B cell (primary cell): ENCODE results near the gene MAGI2. TPM values are rescaled to one million over a fixed set of nuclear protein-coding genes. Genes with fewer than 3 reads are reported as not detected.

Experiments
- ATAC-seq: fragments of 200-7000 bp; cut with Tn5 transposase; one replicate; pipeline ENCODE4 v1.10.0; 2021; ENCODE audit warnings: low read depth, mild to moderate bottlenecking, moderate number of reproducible peaks, moderate library complexity
- CTCF ChIA-PET: fragments of 350-600 bp; sonication (Branson Sonifier 250); formaldehyde crosslinking; loops from one replicate; lab custom pipeline; 2021; ENCODE audit warnings: antibody characterized with exemption, inconsistent platforms; lab: Charles Lee
- POLR2A ChIA-PET: fragments of 350-600 bp; sonication (Branson Sonifier 250); formaldehyde crosslinking; loops from one replicate; lab custom pipeline; 2021; ENCODE audit warnings: antibody characterized with exemption; lab: Charles Lee
- DNase-seq: peaks from one replicate; pipeline ENCODE4 v3.0.0; 2013
- H2AFZ ChIP-seq: 2 replicates; pipeline ENCODE4 v1.6.1; 2012; ENCODE audit warnings: mild to moderate bottlenecking, low read depth, low read length; ENCODE audit not compliant: insufficient read depth, poor library complexity, severe bottlenecking
- H3K27ac ChIP-seq, 2 donors: 1 replicate in 1 of 2; 2 replicates in 1 of 2; pipeline ENCODE4 v1.5.1; 2012 to 2013; ENCODE audit warnings: low read length in 2 of 2, mild to moderate bottlenecking in 2 of 2, moderate library complexity in 1 of 2
- H3K27me3 ChIP-seq, 4 experiments: fragments of 200-600 bp in 1 of 4; sonication (generic) in 1 of 4; replicated peaks in 1 of 4; 1 replicate in 2 of 4; 2 replicates in 2 of 4; pipeline versions ENCODE4 v1.6.1 to v1.7.0; 2013 to 2016; ENCODE audit warnings: low read length in 3 of 4, mild to moderate bottlenecking in 2 of 4, mixed read lengths in 1 of 4, moderate library complexity in 1 of 4; ENCODE audit not compliant: insufficient read depth in 4 of 4, control insufficient read depth in 3 of 4; ENCODE audit errors: control extremely low read depth in 1 of 4
- H3K36me3 ChIP-seq, 2 experiments: replicated peaks in 1 of 2; 1 replicate in 1 of 2; 2 replicates in 1 of 2; pipeline versions ENCODE4 v1.6.1 to v1.7.1; 2013; ENCODE audit warnings: low read length in 1 of 2; ENCODE audit not compliant: insufficient read depth in 2 of 2, control insufficient read depth in 1 of 2; ENCODE audit errors: control extremely low read depth in 1 of 2, extremely low read depth in 1 of 2
- H3K4me1 ChIP-seq, 2 donors: fragments of 200-600 bp in 1 of 2; sonication (generic) in 1 of 2; 1 replicate in 1 of 2; 2 replicates in 1 of 2; pipeline versions ENCODE4 v1.5.1 to v1.6.1; 2013 to 2017; ENCODE audit warnings: low read length in 2 of 2; ENCODE audit not compliant: control insufficient read depth in 2 of 2, insufficient read depth in 2 of 2
- H3K4me2 ChIP-seq: replicated peaks from 2 replicates; pipeline ENCODE3; 2012; ENCODE audit warnings: mild to moderate bottlenecking, low read depth, low read length; ENCODE audit not compliant: poor library complexity, severe bottlenecking
- H3K4me3 ChIP-seq, 5 experiments: fragments of 200-600 bp in 1 of 5; sonication (generic) in 1 of 5; 1 replicate in 3 of 5; 2 replicates in 2 of 5; pipeline versions ENCODE4 v1.5.1 to v1.7.0; 2011 to 2016; ENCODE audit warnings: low read length in 4 of 5, mild to moderate bottlenecking in 4 of 5, low read depth in 2 of 5, control low read depth in 1 of 5, moderate library complexity in 1 of 5; ENCODE audit not compliant: insufficient read depth in 1 of 5; ENCODE audit errors: control extremely low read depth in 1 of 5, extremely low read depth in 1 of 5
- H3K79me2 ChIP-seq: fragments of 200-600 bp; sonication (generic); one replicate; pipeline ENCODE4 v1.6.0; 2016; ENCODE audit warnings: low read length; ENCODE audit not compliant: control insufficient read depth, insufficient read depth
- H3K9ac ChIP-seq: fragments of 200-600 bp; sonication (generic); 2 replicates; pipeline ENCODE4 v1.6.1; 2017; ENCODE audit warnings: mild to moderate bottlenecking, low read length, moderate library complexity
- H3K9me3 ChIP-seq, 3 donors: one replicate each; pipeline versions ENCODE4 v1.6.1 to v1.7.1; 2013; ENCODE audit warnings: low read length in 2 of 3; ENCODE audit not compliant: control insufficient read depth in 2 of 3, insufficient read depth in 1 of 3; ENCODE audit errors: control extremely low read depth in 1 of 3
- H4K20me1 ChIP-seq: 2 replicates; pipeline ENCODE4 v1.6.0; 2012; ENCODE audit warnings: mild to moderate bottlenecking, low read length; ENCODE audit not compliant: insufficient read depth, control insufficient read depth, poor library complexity, severe bottlenecking
- H3K27ac Mint-ChIP-seq: one replicate; pipeline ENCODE4 v1.8.0; 2021; ENCODE audit warnings: mixed read lengths
- H3K27me3 Mint-ChIP-seq: one replicate; pipeline ENCODE4 v1.8.0; 2021; ENCODE audit warnings: mixed read lengths
- H3K4me1 Mint-ChIP-seq: one replicate; pipeline ENCODE4 v1.8.0; 2021; ENCODE audit warnings: mixed read lengths
- H3K4me3 Mint-ChIP-seq: one replicate; pipeline ENCODE4 v1.8.0; 2021; ENCODE audit warnings: mixed read lengths
- H3K9me3 Mint-ChIP-seq: one replicate; pipeline ENCODE4 v1.8.0; 2022; ENCODE audit warnings: mixed read lengths; ENCODE audit not compliant: insufficient read depth
- CTCF ChIP-seq: fragments of 200-600 bp; IDR thresholded peaks from one replicate; pipeline ENCODE4 v1.8.0; 2022; ENCODE audit warnings: antibody characterized with exemption, mild to moderate bottlenecking
- EZH2 ChIP-seq: IDR thresholded peaks from 2 replicates; pipeline ENCODE4 v1.6.1; 2012; ENCODE audit warnings: borderline replicate concordance, low read depth, mild to moderate bottlenecking, moderate library complexity, low read length; ENCODE audit not compliant: insufficient read depth, poor library complexity, severe bottlenecking
- WGBS: methylation state at CpG from one replicate; pipeline ENCODE4 v1.1.5; 2013; ENCODE audit warnings: missing lambda C conversion rate; ENCODE audit not compliant: insufficient coverage; 5-methylcytosine and 5-hydroxymethylcytosine counted together
- intact Hi-C: fragments of 100-400 bp; cut with micrococcal nuclease; formaldehyde crosslinking; loops from one replicate; pipeline ENCODE4 v1.10.0; 2022
- polyA plus RNA-seq: library from polyadenylated mRNA; depleted of rRNA; stranded (reverse); fragments of >200 nt; gene quantifications from 2 replicates; pipeline ENCODE4 v1.2.3, GENCODE V29; 2012
- total RNA-seq, 2 donors: library from RNA; stranded (reverse); fragments of 120-200 nt in 1 of 2; gene quantifications; 1 replicate in 1 of 2; 2 replicates in 1 of 2; pipeline versions ENCODE4 v1.2.3 to v1.2.4, GENCODE V29; 2013 to 2022

Gene MAGI2
- total and polyA plus RNA-seq, 2 donors (not counting 1 experiment from before 2014, with no cell fraction given) = 0.16 to 0.64 TPM

- ATAC-seq (no peak), DNase-seq (no peak)
- no peak overlapping the region for H2AFZ ChIP-seq
- no peaks in the 10 kb centered on the region for H3K4me1 ChIP-seq
- H3K4me3 ChIP-seq = no peak overlapping the region
- no peaks in the 10 kb centered on the region for H3K9me3 ChIP-seq
- Mint-ChIP-seq H3K9me3 (no peaks in the 10 kb centered on the region), H3K4me3 (no peak overlapping the region), H3K27me3 (no peaks in the 10 kb centered on the region), H3K27ac (no peak overlapping the region), H3K4me1 (no peaks in the 10 kb centered on the region)
- no peaks in the 10 kb centered on the region for H4K20me1 ChIP-seq
- no peaks in the 10 kb centered on the region for H3K36me3 ChIP-seq
- TF ChIP-seq CTCF = no peak
- TF ChIP-seq EZH2 = no peak
- no peak overlapping the region for H3K27ac ChIP-seq
- 71% methylated on average over 1 of the region's 1 CpG for WGBS
- ChIA-PET POLR2A (no interaction called here), CTCF (no interaction called here)
- no peaks in the 10 kb centered on the region for H3K79me2 ChIP-seq
- intact Hi-C loops = no loop called here
- no peaks in the 10 kb centered on the region for H3K27me3 ChIP-seq
- no peak overlapping the region for H3K9ac ChIP-seq
- H3K4me2 ChIP-seq = no peak overlapping the region
These were observed 865.1 kb downstream of the MAGI2 start for GRCh38 chr7:78588393-78588792.

- DNase-seq = no peak
- WGBS = 100% methylated on average over 2 of the region's 5 CpGs
- no peak overlapping the region for H3K27ac Mint-ChIP-seq
- no peaks in the 10 kb centered on the region for H3K9me3 ChIP-seq
- no peaks in the 10 kb centered on the region for H3K4me1 ChIP-seq
- no peaks in the 10 kb centered on the region for H4K20me1 ChIP-seq
- H3K79me2 ChIP-seq = no peaks in the 10 kb centered on the region
- H3K9ac ChIP-seq = no peak overlapping the region
- no peak overlapping the region for H3K4me2 ChIP-seq
- H3K4me3 Mint-ChIP-seq = no peak overlapping the region
- TF ChIP-seq EZH2 (no peak), CTCF (no peak)
- ATAC-seq = no peak
- intact Hi-C loops = no loop called here
- H3K27ac ChIP-seq = no peak overlapping the region
- no peaks in the 10 kb centered on the region for H3K27me3 Mint-ChIP-seq
- no peak overlapping the region for H2AFZ ChIP-seq
- POLR2A ChIA-PET = no interaction called here
- H3K4me3 ChIP-seq = no peak overlapping the region
- CTCF ChIA-PET = no interaction called here
- H3K36me3 ChIP-seq = no peaks in the 10 kb centered on the region
- H3K27me3 ChIP-seq = no peaks in the 10 kb centered on the region
- no peaks in the 10 kb centered on the region for H3K9me3 Mint-ChIP-seq
- no peaks in the 10 kb centered on the region for H3K4me1 Mint-ChIP-seq
These were observed 865.9 kb downstream of the MAGI2 start for GRCh38 chr7:78587443-78588044.
